Mesenchymal stem cell (in vitro differentiated cells and primary cell): ENCODE measurements around the gene PRPSAP1.
A peak's percentile ranks its signal among the peaks of the same experiment; 100 is the strongest.

Experiments
- DNase-seq: peaks from one replicate; pipeline ENCODE4 v3.0.0-alpha.2; 2013
- H2AFZ ChIP-seq: one replicate; pipeline ENCODE4 v1.6.1; 2013; ENCODE audit warnings: low read depth, mild to moderate bottlenecking, control low read depth, inconsistent platforms, low read length, moderate library complexity
- H2AK5ac ChIP-seq: 2 replicates; pipeline ENCODE4 v1.6.1; 2013; ENCODE audit warnings: low read length, moderate library complexity, mild to moderate bottlenecking, inconsistent platforms; ENCODE audit not compliant: severe bottlenecking
- H2BK120ac ChIP-seq: one replicate; pipeline ENCODE4 v1.6.1; 2013; ENCODE audit warnings: low read depth, mild to moderate bottlenecking, inconsistent platforms, low read length, moderate library complexity
- H2BK12ac ChIP-seq, 2 experiments: one replicate each; pipeline ENCODE4 v1.6.1; 2013; ENCODE audit warnings: inconsistent platforms in 2 of 2, low read length in 2 of 2, mild to moderate bottlenecking in 2 of 2, moderate library complexity in 2 of 2, control low read depth in 1 of 2
- H2BK15ac ChIP-seq: one replicate; pipeline ENCODE4 v1.6.1; 2013; ENCODE audit warnings: mild to moderate bottlenecking, low read depth, inconsistent platforms; ENCODE audit not compliant: poor library complexity, severe bottlenecking
- H2BK5ac ChIP-seq: 2 replicates; pipeline ENCODE4 v1.6.1; 2013; ENCODE audit warnings: low read depth, mild to moderate bottlenecking, low read length, control low read depth, inconsistent platforms; ENCODE audit not compliant: poor library complexity, severe bottlenecking
- H3K14ac ChIP-seq, 2 experiments: one replicate each; pipeline ENCODE4 v1.6.1; 2013; ENCODE audit warnings: inconsistent platforms in 2 of 2, low read length in 2 of 2, control low read depth in 1 of 2, mild to moderate bottlenecking in 1 of 2, moderate library complexity in 1 of 2
- H3K18ac ChIP-seq, 2 experiments: one replicate each; pipeline ENCODE4 v1.6.1; 2013; ENCODE audit warnings: inconsistent platforms in 2 of 2, low read length in 2 of 2, control low read depth in 1 of 2, low read depth in 1 of 2, mild to moderate bottlenecking in 1 of 2
- H3K23ac ChIP-seq, 2 experiments: one replicate each; pipeline ENCODE4 v1.6.1; 2013; ENCODE audit warnings: inconsistent platforms in 2 of 2, low read length in 2 of 2, mild to moderate bottlenecking in 2 of 2, moderate library complexity in 2 of 2, control low read depth in 1 of 2
- H3K27ac ChIP-seq: 2 replicates; pipeline ENCODE4 v1.5.1; 2013; ENCODE audit warnings: mild to moderate bottlenecking, moderate library complexity, low read length, control low read depth, inconsistent platforms; ENCODE audit not compliant: poor library complexity, severe bottlenecking
- H3K27me3 ChIP-seq, 2 experiments: 2 replicates each; pipeline versions ENCODE4 v1.6.1 to v1.7.0; 2013; ENCODE audit warnings: low read length in 2 of 2, mild to moderate bottlenecking in 2 of 2, moderate library complexity in 2 of 2, control low read depth in 1 of 2, inconsistent platforms in 1 of 2; ENCODE audit not compliant: control insufficient read depth in 1 of 2, insufficient read depth in 1 of 2
- H3K36me3 ChIP-seq, 2 experiments: 2 replicates each; pipeline versions ENCODE4 v1.6.1 to v1.7.0; 2013; ENCODE audit warnings: low read length in 2 of 2, control low read depth in 1 of 2, inconsistent platforms in 1 of 2, low read depth in 1 of 2, mild to moderate bottlenecking in 1 of 2; ENCODE audit not compliant: insufficient read depth in 2 of 2, control insufficient read depth in 1 of 2
- H3K4ac ChIP-seq, 2 experiments: one replicate each; pipeline ENCODE4 v1.6.1; 2013; ENCODE audit warnings: inconsistent platforms in 2 of 2, low read length in 2 of 2, mild to moderate bottlenecking in 2 of 2, moderate library complexity in 2 of 2, control low read depth in 1 of 2, low read depth in 1 of 2
- H3K4me1 ChIP-seq: 2 replicates; pipeline ENCODE4 v1.6.1; 2013; ENCODE audit warnings: low read depth, low read length, control low read depth; ENCODE audit not compliant: control insufficient read depth, insufficient read depth
- H3K4me2 ChIP-seq: 2 replicates; pipeline ENCODE4 v1.6.1; 2013; ENCODE audit warnings: low read length, mild to moderate bottlenecking, inconsistent platforms; ENCODE audit not compliant: poor library complexity, severe bottlenecking
- H3K4me3 ChIP-seq, 2 experiments: 2 replicates each; pipeline versions ENCODE4 v1.5.1 to v1.7.0; 2013; ENCODE audit warnings: low read length in 2 of 2, mild to moderate bottlenecking in 2 of 2, control low read depth in 1 of 2, low read depth in 1 of 2; ENCODE audit not compliant: insufficient read depth in 1 of 2
- H3K79me1 ChIP-seq: replicated peaks from 2 replicates; pipeline ENCODE4 v1.6.1; 2013; ENCODE audit warnings: mild to moderate bottlenecking, control low read depth, low read length, inconsistent platforms; ENCODE audit not compliant: poor library complexity, severe bottlenecking
- H3K9ac ChIP-seq: 2 replicates; pipeline ENCODE4 v1.7.0; 2013; ENCODE audit warnings: mild to moderate bottlenecking, low read length, moderate library complexity
- H3K9me3 ChIP-seq: 2 replicates; pipeline ENCODE4 v1.7.0; 2013; ENCODE audit warnings: mild to moderate bottlenecking, low read length; ENCODE audit not compliant: control insufficient read depth
- H4K8ac ChIP-seq: one replicate; pipeline ENCODE4 v1.6.1; 2013; ENCODE audit warnings: inconsistent platforms, mild to moderate bottlenecking, low read length, moderate library complexity
- H4K91ac ChIP-seq: one replicate; pipeline ENCODE4 v1.6.1; 2013; ENCODE audit warnings: mild to moderate bottlenecking, low read length, inconsistent platforms
- WGBS: methylation state at CpG from one replicate; pipeline ENCODE4 v1.1.7; 2013; ENCODE audit warnings: mixed read lengths; 5-methylcytosine and 5-hydroxymethylcytosine counted together

PRPSAP1 gene

GRCh38 chr17:76264755-76265623 lies 88.7 kb downstream of the PRPSAP1 start, which contains the start of gene UBALD2:
TSS of gene UBALD2 (plus strand) at chr17:76265348. CDS start at chr17:76265506, 158 bp downstream.
- peak within 1 kb of the TSS in 1 of 2 experiments; percentile 92 for H3K23ac ChIP-seq
- H2BK15ac ChIP-seq: peak within 1 kb of the TSS; percentile 92
- H3K4me2 ChIP-seq: peak within 1 kb of the TSS; percentile 91
- peak within 1 kb of the TSS; percentile 96 for H2BK120ac ChIP-seq
- peak within 1 kb of the TSS; percentile 75 to 82 for H3K4ac ChIP-seq
- H2BK12ac ChIP-seq: peak within 1 kb of the TSS in 1 of 2 experiments; percentile 87
- DNase-seq: peak; percentile 100
- H3K18ac ChIP-seq: peak within 1 kb of the TSS; percentile 86 to 91
- H4K91ac ChIP-seq: peak within 1 kb of the TSS; percentile 91
- H2BK5ac ChIP-seq: peak within 1 kb of the TSS; percentile 70
- no peaks in the 10 kb centered on the region for H3K27me3 ChIP-seq
- no peak within 1 kb of the TSS for H2AK5ac ChIP-seq
- peak within 1 kb of the TSS; percentile 92 to 97 for H3K4me3 ChIP-seq
- H2AFZ ChIP-seq: peak within 1 kb of the TSS; percentile 63
- H3K9ac ChIP-seq: peak within 1 kb of the TSS; percentile 92
- peak within 1 kb of the TSS; percentile 79 for H4K8ac ChIP-seq
- peaks cover 9% of the 10 kb centered on the region for H3K79me1 ChIP-seq
- H3K4me1 ChIP-seq: peaks cover 40% of the 10 kb centered on the region
- under 1% methylated on average over 77 of the region's 94 CpGs for WGBS
- H3K36me3 ChIP-seq: peaks cover 13 to 19% of the 10 kb centered on the region in 2 experiments
- H3K9me3 ChIP-seq: no peaks in the 10 kb centered on the region
- peak within 1 kb of the TSS; percentile 80 for H3K27ac ChIP-seq
- H3K14ac ChIP-seq: peak within 1 kb of the TSS; percentile 73 to 89

GRCh38 chr17:76264425-76264754 lies 89.3 kb downstream of the PRPSAP1 start:
- H3K36me3 ChIP-seq: peaks cover 9 to 14% of the 10 kb centered on the region in 2 experiments
- H2AK5ac ChIP-seq: no peak overlapping the region
- H2BK120ac ChIP-seq: peak overlapping the region; percentile 73
- no peak overlapping the region for H2BK12ac ChIP-seq
- peak overlapping the region in 1 of 2 experiments; percentile 67 for H3K4me3 ChIP-seq
- no peak overlapping the region for H3K4me2 ChIP-seq
- no peak overlapping the region for H4K91ac ChIP-seq
- no peak overlapping the region for H2BK5ac ChIP-seq
- peaks cover 35% of the 10 kb centered on the region for H3K4me1 ChIP-seq
- no peak overlapping the region for H2AFZ ChIP-seq
- peak overlapping the region; percentile 86 for H3K9ac ChIP-seq
- no peak overlapping the region for H2BK15ac ChIP-seq
- peak overlapping the region; percentile 42 for H4K8ac ChIP-seq
- H3K4ac ChIP-seq: no peak overlapping the region
- no peak overlapping the region for H3K23ac ChIP-seq
- peak overlapping the region; percentile 80 for H3K27ac ChIP-seq
- no peak for DNase-seq
- H3K14ac ChIP-seq: no peak overlapping the region
- H3K79me1 ChIP-seq: peaks cover 3% of the 10 kb centered on the region
- peak overlapping the region in 1 of 2 experiments; percentile 66 for H3K18ac ChIP-seq
- H3K27me3 ChIP-seq: no peaks in the 10 kb centered on the region
- no peaks in the 10 kb centered on the region for H3K9me3 ChIP-seq
- 58% methylated on average over 6 of the region's 9 CpGs for WGBS

- Histone ChIP-seq H2AFZ (no peak overlapping the region), H3K18ac (no peak overlapping the region), H3K79me1 (no peaks in the 10 kb centered on the region), H3K27me3 (no peaks in the 10 kb centered on the region), H3K4ac (no peak overlapping the region), H3K4me3 (peak overlapping the region in 1 of 2 experiments; percentile 67), H3K4me2 (no peak overlapping the region), H2BK120ac (no peak overlapping the region), H3K36me3 (peaks cover 4 to 9% of the 10 kb centered on the region in 2 experiments), H3K4me1 (peaks cover 30% of the 10 kb centered on the region), H2BK5ac (no peak overlapping the region), H2BK12ac (peak overlapping the region in 1 of 2 experiments; percentile 43), H4K91ac (no peak overlapping the region), H3K14ac (no peak overlapping the region), H3K9ac (peak overlapping the region; percentile 86), H3K27ac (peak overlapping the region; percentile 80), H3K23ac (no peak overlapping the region), H4K8ac (no peak overlapping the region), H2AK5ac (no peak overlapping the region), H3K9me3 (no peaks in the 10 kb centered on the region), H2BK15ac (no peak overlapping the region)
- WGBS: 86% methylated on average over 3 of the region's 5 CpGs
- peak; percentile 17 for DNase-seq
These were observed 89.8 kb downstream of the PRPSAP1 start for GRCh38 chr17:76263896-76264295.

GRCh38 chr17:76262732-76263344 lies 90.9 kb downstream of the PRPSAP1 start:
- Histone ChIP-seq H3K27ac (peak overlapping the region; percentile 28), H3K4me2 (no peak overlapping the region), H3K4ac (peak overlapping the region in 1 of 2 experiments; percentile 91), H2BK120ac (no peak overlapping the region), H3K36me3 (peaks cover 0 to 4% of the 10 kb centered on the region in 2 experiments), H3K4me1 (peaks cover 21% of the 10 kb centered on the region), H2BK15ac (no peak overlapping the region), H2AK5ac (peak overlapping the region; percentile 77), H3K79me1 (no peaks in the 10 kb centered on the region), H3K9me3 (no peaks in the 10 kb centered on the region), H4K91ac (no peak overlapping the region), H2AFZ (peak overlapping the region; percentile 55), H3K14ac (no peak overlapping the region), H4K8ac (peak overlapping the region; percentile 70), H2BK5ac (no peak overlapping the region), H3K23ac (no peak overlapping the region), H3K27me3 (no peaks in the 10 kb centered on the region), H3K9ac (no peak overlapping the region), H2BK12ac (peak overlapping the region; percentile 56 to 85), H3K4me3 (no peak overlapping the region), H3K18ac (peak overlapping the region in 1 of 2 experiments; percentile 54)
- WGBS: 77% methylated on average over 9 of the region's 9 CpGs
- peak; percentile 43 for DNase-seq
